HG03135 (cell line): ENCODE measurements around the gene HNRNPH1.

Experiments
- ATAC-seq: cut with Tn5 transposase; IDR thresholded peaks from one replicate; pipeline ENCODE4 v1.9.1; 2021; ENCODE audit warnings: mild to moderate bottlenecking, moderate library complexity; ENCODE audit not compliant: unreplicated experiment

HNRNPH1 gene

DNA sequence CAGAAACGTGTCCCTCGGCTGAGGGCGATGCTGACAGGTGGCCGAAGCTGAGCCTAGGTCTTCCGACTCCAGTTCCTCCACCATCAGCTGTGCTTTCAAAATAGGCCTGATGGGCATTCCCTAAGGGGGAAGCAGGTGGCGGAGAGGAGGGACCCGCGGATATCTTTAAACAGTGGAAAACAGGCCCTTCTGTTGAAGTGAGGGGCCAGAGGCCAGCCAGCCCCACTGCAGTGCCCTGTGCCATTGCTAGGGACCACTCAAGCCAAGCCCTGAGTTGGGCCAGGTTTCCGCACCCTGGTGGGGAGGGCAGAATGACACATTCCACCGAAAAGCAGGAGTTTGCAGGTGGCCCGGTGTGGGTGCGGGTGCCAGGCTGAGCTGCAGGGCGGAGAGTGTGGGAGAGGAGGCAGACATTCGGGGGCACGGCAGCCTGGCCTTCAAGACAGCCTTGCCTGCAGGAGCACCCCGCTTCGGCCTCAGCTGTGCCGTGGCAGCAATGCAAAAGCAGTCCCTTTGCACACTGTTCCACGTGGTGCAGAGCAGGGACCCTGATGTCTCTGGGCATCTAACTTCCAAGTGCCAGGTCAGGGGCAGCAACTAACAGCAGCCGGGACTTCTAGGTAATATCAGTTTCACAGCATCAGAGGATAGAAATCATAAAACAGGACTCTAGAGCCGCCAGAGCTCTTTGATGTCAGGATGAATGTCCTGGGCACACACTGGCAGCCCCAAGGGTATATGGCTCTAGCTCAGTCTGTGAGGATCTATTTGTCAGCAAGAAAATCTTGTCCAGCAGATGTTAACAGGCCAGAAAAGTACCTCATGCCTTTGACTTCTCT lies 17.2 kb downstream of the HNRNPH1 start:
- no peak for ATAC-seq

DNA sequence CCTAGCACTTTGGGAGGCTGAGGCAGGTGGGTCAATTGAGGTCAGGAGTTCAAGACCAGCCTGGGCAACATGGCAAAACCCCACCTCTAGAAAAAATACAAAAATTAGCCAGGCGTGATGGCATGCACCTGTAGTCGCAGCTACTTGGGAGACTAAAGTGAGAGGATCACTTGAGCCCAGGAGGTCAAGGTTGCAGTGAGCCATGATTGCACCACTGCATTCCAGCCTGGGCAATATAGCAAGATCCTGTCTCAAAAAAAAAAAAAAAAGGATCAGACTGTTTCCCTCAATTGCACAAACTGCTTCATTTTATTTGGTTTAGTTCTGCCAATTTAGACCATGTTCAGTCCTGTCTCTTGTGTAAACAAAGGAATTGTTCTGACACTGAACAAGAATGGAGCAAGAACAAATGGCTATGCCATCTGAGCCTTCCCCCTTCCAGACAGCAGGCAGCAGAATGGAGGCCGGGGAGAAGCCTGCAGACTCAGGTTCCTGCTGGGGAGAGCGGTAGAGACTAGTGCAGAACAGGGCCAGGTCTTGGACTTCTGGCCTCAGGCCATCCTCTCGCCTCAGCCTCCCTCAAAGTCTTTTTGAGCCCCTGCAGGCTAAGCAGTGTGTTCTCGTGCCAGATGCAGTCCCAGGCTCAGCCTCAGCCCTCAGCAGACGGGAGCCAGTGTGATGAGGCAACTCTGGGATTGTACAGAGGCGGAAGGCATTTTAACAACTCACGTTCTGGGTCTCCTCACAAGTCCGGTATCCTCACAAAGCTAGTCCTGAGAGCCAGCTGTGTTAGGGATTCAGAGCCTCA lies 18.2 kb downstream of the HNRNPH1 start:
- ATAC-seq = no peak

DNA sequence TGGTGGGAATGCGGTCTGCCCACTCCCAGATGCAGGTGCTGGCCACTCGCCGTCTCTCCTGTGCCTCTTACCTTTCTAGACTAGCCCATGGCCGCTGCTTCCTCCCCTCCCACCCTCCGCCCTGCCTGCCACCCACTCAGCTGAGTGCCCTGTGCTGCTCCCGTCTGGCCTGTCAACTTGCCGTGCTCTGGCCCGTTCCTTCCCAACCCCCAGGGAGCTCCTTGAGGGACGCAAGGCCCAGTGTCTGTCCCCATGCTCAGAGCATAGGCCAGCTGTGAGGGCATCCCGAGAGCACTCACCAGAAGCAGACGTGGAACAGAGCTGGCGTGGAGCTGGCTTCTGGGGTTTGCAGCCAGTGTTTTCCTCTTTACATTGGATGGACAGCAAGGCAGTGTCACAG lies 20.2 kb downstream of the HNRNPH1 start:
- ATAC-seq = no peak

DNA sequence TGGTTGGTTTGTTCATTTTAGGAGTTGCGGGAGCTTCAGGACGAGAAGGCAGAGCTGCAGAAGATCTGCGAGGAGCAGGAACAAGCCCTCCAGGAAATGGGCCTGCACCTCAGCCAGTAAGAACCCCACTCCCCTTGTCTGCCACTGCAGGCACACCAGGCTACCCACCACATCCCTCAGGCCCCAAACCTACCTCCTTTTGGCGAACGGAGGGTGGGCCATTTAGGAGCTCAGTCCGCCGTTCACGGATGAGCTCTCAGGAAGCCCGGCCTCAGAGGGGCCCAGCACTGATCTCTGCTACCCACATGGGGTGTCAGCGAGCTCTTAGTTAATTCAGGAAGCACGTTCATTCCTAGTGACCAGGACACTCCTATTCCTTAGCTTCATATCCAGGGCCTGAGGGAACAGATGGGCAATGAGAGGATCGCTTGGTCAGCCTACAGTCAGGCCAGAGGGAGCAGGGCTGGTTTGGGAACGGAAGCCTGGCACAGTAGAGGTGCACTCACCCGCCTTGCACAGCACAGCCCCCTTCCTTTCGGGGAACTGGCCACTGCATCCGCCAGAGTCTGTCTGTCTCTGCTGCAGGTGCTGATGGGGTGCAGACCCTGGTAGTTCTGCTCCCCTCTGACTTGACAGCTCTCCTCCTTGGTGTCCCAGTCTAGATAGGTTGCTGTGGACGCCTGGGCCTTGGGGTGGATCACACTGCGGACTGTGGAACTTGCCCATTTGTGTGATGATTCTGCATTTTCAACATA lies 21.4 kb downstream of the HNRNPH1 start:
- no peak for ATAC-seq

DNA sequence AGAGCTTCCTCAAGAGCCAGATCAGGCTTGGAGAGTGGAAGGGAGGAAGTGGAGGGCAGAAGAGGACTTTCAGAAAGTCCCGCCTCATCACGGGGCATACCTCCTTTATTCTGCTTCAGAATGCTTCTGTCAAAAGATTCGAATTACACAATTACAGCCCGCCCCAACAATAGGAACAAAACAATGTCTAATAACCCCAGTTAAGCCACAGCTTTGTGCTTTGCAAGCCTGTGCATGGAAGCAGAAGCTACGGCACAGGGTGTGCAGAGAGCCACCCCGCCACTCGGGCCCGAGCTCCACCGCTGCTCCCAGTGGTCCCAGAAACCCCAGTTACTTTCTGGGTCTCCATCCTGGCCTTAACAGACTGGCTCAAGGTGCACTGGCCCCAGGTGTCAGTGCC lies 23.5 kb downstream of the HNRNPH1 start:
- ATAC-seq = no peak

DNA sequence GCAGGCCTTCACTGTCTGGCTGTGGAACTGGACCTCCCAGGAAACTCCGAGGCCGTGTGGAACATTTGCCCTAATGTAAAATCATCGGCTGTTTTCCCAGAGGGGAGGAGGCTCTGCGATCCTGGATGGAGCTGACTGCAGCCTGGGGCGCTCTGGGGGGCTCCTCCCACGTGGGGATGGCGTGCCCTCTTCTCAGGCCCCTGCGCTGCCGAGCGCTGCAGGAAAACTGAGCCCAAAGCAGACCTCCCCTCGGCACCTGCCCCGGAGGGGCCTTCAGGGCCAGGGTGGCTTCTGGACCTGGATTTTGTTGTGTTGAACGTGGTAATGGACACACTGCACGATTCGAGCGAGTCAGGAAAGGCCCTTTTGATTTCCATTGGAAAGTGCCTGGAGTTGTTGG lies 23.9 kb downstream of the HNRNPH1 start:
- ATAC-seq = no peak

DNA sequence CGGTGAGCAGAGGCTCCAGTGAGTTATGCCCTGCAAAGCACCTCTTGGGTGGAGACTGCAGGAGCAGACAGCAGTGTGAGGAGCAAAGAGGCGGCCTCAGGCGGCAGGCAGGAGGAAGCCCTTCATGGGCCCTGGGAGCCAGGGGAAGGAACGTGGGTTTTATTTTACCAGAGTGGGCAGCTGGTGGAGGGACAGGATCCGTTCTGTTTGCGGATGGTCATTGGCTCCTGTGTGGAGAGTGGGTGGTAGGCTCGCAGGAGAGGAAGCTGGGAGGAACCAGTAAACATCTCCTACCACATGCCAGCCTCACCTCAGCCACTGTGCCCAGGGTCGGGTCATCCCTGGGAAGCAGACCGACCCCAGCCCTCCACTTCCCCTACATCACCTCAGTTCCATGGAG lies 24.4 kb downstream of the HNRNPH1 start:
- ATAC-seq = no peak

DNA sequence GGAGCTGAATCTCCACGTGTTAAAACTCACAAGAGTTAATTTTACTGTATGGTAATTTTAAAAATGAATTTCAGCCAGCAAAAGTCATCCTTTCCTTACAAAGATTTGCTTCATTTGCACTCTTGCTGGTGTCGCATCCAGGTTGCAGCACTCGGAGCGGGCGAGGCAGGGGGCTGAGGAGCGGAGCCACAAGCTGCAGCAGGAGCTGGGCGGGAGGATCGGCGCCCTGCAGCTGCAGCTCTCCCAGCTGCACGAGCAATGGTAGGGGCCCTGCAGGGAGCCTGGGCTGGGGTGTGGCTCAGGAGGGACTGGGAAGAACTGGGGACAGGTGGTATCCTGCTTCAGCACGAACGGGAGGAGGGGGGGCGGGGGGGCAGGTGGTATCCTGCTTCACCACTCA lies 27.1 kb downstream of the HNRNPH1 start:
- ATAC-seq = no peak

DNA sequence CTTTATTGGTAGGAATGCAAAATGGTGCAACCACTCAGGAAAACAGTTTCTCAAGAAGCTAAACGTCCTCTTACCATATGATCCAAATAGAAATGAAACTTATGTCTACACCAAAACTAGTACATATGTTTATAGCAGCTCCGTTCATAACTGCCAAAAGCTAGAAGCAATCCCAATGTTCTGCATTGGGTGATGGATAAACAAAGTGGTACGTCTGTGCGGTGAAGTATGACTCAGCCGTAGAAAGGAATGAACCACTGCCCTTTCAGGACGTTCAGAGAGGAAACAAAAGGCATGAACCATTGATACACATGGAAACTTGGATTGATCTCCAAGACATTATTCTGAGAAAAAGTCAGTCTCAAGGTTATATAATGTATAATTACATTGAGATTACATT lies 27.6 kb downstream of the HNRNPH1 start:
- no peak for ATAC-seq

DNA sequence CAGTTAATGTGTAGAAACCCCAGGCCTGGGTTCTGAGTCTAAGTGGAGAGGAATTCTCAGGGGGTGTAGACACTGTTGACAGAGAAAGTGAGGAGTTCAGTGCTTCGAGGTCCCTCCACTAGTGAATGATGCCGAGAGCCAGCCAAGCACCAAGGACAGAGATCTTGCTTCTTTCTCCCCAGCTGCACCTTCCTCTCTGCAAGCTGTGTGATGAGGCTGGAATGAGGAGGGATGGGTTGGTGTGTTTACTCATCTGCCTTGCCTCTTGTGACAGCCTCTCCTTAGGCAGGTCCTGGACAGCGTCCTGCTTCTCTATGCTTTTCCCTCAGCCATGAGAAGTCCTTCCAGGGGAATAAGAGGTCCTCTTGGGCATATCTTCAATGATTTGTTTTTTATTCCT lies 35.3 kb downstream of the HNRNPH1 start:
- no peak for ATAC-seq

DNA sequence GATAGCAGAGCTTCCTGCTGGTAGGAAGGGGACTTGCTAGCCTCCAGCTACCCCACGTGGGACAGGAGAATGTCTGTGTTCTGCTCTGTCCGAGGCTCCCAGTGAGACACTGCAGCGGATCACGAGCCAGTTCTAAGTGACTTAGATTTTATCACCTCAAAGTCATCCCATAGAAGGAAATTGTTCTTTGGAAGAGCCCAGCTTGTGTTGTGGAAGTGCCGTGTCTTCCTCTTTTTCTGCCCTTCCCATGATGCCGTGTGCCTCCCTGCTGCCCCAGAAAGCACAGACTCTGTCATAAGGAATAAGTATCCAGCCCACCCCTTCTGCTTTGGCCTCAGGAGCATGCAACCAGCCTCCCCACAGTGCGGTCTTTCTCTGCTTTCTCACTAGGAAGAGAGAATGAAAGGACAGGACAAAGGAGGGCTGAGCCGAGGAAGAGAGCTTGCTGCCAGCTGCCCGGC lies 37.5 kb downstream of the HNRNPH1 start:
- no peak for ATAC-seq

DNA sequence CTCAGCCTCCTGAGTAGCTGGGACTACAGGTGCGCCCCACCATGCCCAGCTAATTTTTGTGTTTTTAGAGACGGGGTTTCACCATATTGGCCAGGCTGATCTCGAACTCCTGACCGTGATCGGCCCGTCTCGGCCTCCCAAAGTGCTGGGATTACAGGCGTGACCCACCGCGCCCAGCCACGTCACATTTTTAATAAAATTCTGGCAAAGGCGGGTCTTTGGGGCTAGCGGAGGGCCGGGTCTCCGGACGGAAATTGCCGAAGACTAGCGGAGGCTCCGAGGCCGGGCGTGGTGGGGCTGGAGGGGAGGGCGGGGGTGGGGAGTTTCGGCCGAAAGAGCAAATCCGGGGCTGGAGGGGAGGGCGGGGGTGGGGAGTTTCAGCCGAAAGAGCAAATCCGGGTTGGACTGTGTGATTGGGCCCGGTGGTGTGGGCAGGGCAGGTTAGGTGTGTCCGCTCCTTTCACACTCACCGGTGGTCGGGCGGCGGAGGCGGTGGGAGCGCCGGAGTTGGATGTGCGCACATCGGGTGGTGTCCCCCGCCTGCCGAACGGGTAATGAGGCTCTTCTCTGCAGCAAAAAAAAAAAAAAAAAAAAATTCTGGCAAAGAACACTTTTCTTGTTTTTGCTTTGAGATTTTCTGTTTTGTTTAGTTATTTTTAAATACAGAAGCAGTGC lies 46.0 kb downstream of the HNRNPH1 start:
- ATAC-seq = no peak

DNA sequence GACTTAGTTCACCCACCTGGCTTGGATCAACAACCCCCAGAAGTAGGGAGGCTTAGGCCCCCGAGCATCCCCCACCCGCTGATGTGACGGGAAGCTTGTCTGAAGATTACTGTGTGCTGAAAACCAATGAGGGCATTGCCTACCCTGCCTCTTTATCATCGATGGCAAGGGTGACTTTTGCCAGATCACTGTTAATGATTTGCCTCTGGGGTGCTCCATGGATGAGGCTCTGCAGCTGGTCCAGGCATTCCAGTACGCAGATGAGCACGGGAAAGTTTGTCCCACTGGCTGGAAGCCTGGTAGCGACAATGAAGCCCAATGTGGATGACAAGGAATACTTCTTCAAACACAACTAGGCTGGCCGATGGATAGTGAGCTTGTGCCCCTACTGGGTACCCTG lies 51.1 kb downstream of the HNRNPH1 start:
- ATAC-seq = no peak

DNA sequence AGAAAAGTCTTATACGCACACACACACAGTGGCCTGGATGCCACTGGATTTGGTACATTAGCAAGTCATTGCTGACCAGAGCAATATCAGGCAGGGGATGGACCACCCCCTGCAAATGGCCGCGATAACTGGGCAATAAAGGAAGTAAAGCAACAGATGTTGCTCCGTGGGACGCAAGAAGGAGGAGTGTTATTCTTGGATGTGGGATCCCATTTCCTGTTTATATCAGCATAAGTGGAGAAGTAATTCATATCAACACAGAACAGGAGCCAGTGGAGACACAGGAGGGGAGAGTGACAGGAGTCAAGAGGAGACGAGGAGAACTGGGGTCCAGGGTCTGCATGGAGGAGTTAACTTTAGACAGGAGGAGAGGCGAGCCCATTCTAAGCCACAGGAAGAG lies 54.8 kb downstream of the HNRNPH1 start:
- no peak for ATAC-seq

DNA sequence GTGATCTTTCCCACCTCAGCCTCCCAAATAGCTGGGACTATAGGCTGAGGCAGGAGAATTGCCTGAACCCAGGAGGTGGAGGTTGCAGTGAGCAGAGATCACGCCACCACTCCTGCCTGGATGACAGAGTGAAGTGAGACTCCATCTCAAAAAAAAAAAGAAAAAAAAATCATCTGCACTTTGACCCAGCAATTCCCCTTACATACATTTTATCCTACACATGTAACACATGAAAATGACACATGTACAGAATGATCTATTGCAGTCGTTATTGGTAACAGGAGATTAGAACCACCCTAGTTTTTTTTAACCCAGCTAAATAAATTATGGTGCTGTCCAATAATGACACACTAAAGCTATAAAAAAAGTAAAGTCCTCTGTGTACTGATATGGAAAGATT lies 58.9 kb downstream of the HNRNPH1 start:
- no peak for ATAC-seq
